GM19043 (cell line): ENCODE measurements around the gene FDXR.

Experiments used
- ATAC-seq: cut with Tn5 transposase; IDR thresholded peaks from one replicate; pipeline ENCODE4 v1.9.1; 2021; ENCODE audit warnings: low read depth; ENCODE audit not compliant: unreplicated experiment

FDXR gene

GRCh38 chr17:74860229-74860871 is 12.4 kb downstream of the FDXR start:
- ATAC-seq, result no peak

- ATAC-seq, result no peak
These were observed 13.2 kb downstream of the FDXR start, which contains the start of gene GRIN2C for GRCh38 chr17:74859459-74860228. TSS of gene GRIN2C (minus strand) at chr17:74859885. CDS start at chr17:74855092, 4,793 bp downstream.

GRCh38 chr17:74858672-74859458 is 13.9 kb downstream of the FDXR start:
- no peak for ATAC-seq

GRCh38 chr17:74857191-74857590 is 15.6 kb downstream of the FDXR start:
- no peak for ATAC-seq

GRCh38 chr17:74856112-74856511 is 16.7 kb downstream of the FDXR start:
- ATAC-seq, result no peak

- no peak for ATAC-seq
These were observed 17.5 kb downstream of the FDXR start for GRCh38 chr17:74855323-74855722.

- ATAC-seq, result no peak
These were observed 18.0 kb downstream of the FDXR start for GRCh38 chr17:74854792-74855191.

GRCh38 chr17:74853669-74854068 is 19.1 kb downstream of the FDXR start:
- no peak for ATAC-seq

GRCh38 chr17:74853048-74853397 is 19.8 kb downstream of the FDXR start:
- no peak for ATAC-seq

GRCh38 chr17:74852237-74853047 is 20.4 kb downstream of the FDXR start:
- ATAC-seq, result no peak

GRCh38 chr17:74851612-74852236 is 21.1 kb downstream of the FDXR start:
- ATAC-seq, result no peak

- no peak for ATAC-seq
These were observed 21.9 kb downstream of the FDXR start for GRCh38 chr17:74850914-74851313.

GRCh38 chr17:74850310-74850709 is 22.5 kb downstream of the FDXR start:
- ATAC-seq, result no peak

GRCh38 chr17:74848656-74849399 is 24.0 kb downstream of the FDXR start:
- no peak for ATAC-seq

- ATAC-seq, result no peak
These were observed 26.2 kb downstream of the FDXR start for GRCh38 chr17:74846621-74847020.

- ATAC-seq, result no peak
These were observed 29.5 kb downstream of the FDXR start for GRCh38 chr17:74843352-74843627.

- no peak for ATAC-seq
These were observed 30.0 kb downstream of the FDXR start for GRCh38 chr17:74842599-74843351.

GRCh38 chr17:74842146-74842598 is 30.6 kb downstream of the FDXR start:
- ATAC-seq, result no peak
